ENCODE results near the gene CNTNAP2.

Gene CNTNAP2

DNA sequence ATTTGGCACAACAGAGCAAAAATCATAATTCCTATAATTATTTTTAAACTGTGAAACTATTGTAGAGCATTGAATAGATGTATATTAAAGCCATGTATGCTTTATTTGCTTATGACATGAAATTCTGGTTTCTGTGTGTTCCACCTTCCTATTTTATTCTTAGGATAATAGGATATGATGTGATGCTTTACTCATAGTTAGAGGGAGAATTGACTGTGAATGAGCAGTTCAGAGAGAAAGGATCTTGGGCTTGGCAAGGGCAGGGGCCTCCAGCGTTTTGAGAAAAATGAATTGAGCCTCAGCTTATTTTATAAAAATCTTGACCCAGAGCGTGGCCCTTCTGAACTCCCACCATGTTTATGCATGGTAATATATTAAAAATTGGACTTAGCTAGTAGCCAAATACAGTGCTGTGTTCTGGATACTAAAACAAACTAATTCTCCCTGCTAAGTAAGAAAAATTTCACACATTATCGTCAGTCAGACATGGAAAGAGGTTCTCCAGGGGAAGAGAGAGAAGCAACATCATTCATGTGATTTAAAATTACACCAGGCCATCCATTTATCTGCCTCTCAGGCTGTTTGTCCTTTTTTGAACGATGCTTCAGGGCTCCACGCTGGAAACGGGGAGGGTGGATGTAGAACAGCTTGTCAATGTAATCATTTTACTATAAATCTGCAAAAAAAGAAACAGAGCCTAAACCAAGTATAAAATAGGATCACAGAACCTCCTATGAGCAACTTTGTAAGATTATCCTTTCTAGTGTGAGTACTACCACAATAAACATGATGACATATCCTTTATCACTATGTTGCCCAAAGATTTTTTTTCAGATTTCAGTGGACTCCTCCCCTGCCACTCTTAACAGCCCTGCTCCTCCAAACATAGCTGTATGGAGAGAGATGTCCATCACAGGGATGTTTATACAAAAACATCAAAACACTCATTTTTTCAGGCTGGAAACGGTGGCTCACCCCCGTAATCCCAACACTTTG lies 2215.9 kb downstream of the CNTNAP2 start:
- no peak for DNase-seq (ENCODE audit: low read depth)
- no peak overlapping the region for H3K4me3 ChIP-seq (ENCODE audit: low read depth, low read length)
- TF ChIP-seq, protein P1, sequence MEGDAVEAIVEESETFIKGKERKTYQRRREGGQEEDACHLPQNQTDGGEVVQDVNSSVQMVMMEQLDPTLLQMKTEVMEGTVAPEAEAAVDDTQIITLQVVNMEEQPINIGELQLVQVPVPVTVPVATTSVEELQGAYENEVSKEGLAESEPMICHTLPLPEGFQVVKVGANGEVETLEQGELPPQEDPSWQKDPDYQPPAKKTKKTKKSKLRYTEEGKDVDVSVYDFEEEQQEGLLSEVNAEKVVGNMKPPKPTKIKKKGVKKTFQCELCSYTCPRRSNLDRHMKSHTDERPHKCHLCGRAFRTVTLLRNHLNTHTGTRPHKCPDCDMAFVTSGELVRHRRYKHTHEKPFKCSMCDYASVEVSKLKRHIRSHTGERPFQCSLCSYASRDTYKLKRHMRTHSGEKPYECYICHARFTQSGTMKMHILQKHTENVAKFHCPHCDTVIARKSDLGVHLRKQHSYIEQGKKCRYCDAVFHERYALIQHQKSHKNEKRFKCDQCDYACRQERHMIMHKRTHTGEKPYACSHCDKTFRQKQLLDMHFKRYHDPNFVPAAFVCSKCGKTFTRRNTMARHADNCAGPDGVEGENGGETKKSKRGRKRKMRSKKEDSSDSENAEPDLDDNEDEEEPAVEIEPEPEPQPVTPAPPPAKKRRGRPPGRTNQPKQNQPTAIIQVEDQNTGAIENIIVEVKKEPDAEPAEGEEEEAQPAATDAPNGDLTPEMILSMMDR (conservative IDR thresholded peaks at IDR 0.05; ENCODE audit: low read depth, low read length) = no peak

DNA sequence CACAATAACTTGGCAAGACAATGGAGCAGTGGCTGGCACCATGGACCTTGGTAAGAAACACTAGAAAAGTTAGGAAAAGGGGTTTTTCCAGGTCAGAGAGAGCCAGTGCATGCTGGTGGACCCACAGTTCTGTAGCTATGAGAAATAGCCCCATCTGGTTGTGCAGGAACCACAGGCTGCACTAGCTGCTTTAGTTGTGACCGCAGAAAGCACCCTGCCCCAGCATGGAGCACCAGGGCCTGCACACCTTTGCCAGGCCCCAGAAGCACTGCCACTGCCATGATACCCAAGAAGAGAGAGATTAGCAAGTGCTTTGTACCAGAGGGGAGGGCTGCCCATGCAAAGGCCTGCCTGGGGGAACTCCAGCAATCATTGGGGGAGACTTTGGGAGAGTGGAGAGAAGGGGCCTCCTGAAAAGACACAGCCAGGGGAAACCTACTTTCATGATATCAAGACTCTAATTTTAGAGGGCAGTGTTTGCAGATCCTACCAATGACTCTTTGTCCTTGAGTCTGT lies 2217.9 kb downstream of the CNTNAP2 start:
- TF ChIP-seq, protein P1 (conservative IDR thresholded peaks at IDR 0.05; ENCODE audit: low read depth, low read length) = no peak
- H3K4me3 ChIP-seq (ENCODE audit: low read depth, low read length) = no peak overlapping the region
- DNase-seq (ENCODE audit: low read depth) = no peak

DNA sequence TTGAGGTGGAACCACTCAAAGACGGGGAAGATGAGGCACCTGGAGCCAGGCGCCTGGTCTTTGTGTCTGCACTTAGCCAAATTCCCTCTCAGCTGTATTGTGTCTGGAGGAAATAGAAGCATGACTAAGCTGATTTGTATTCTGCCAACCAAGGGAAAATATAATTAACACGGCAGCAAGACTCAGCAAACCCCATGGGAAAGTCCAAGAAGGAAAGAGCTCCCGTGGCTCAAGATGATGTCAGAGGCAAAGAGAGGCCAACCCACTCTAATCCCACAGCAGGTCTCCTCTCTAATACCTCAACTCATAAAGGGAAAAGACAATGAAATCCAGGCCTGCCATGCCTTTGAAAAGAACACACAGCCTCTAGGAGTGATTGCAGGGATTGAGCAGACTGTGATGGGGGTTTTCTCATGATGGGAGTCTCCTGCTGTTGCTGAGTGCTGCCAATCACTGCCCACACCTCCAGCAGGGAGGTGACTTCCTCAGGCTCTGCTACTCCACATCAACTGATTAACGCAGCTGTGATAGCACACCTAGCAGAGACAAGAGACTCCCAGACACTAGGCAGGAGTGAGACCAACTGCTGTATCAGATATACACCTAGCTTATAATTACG lies 2218.5 kb downstream of the CNTNAP2 start:
- no peak overlapping the region for H3K4me3 ChIP-seq (ENCODE audit: low read depth, low read length)
- TF ChIP-seq, protein P1 (conservative IDR thresholded peaks at IDR 0.05; ENCODE audit: low read depth, low read length) = no peak
- peak; percentile 50 for DNase-seq (ENCODE audit: low read depth)

DNA sequence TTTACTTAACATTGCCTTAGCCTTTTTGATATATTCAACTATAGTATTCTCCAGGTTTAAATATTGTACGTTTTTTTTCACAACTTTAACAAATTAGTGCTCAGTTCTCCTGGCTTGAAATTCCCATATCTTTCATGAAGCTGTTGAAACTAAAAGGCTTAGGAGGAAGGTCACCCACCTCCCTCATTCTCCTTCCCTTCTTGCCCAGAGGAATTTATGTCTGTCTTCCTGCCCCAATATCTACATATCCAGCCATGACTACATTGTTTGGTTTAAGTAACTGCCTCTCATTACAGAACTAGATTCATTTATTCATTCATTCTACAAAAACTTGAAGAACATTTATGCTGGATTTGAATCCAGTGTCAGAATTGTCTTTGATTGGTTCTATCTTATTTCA lies 2219.2 kb downstream of the CNTNAP2 start:
- TF ChIP-seq, protein P1 (conservative IDR thresholded peaks at IDR 0.05; ENCODE audit: low read depth, low read length) = no peak
- DNase-seq (ENCODE audit: low read depth) = no peak
- H3K4me3 ChIP-seq (ENCODE audit: low read depth, low read length) = no peak overlapping the region

- TF ChIP-seq, protein P1 (conservative IDR thresholded peaks at IDR 0.05; ENCODE audit: low read depth, low read length) = no peak
- DNase-seq (ENCODE audit: low read depth) = no peak
- H3K4me3 ChIP-seq (ENCODE audit: low read depth, low read length) = no peak overlapping the region
Observed at GRCh38 chr7:148336411-148336810, 2219.8 kb downstream of the CNTNAP2 start.

DNA sequence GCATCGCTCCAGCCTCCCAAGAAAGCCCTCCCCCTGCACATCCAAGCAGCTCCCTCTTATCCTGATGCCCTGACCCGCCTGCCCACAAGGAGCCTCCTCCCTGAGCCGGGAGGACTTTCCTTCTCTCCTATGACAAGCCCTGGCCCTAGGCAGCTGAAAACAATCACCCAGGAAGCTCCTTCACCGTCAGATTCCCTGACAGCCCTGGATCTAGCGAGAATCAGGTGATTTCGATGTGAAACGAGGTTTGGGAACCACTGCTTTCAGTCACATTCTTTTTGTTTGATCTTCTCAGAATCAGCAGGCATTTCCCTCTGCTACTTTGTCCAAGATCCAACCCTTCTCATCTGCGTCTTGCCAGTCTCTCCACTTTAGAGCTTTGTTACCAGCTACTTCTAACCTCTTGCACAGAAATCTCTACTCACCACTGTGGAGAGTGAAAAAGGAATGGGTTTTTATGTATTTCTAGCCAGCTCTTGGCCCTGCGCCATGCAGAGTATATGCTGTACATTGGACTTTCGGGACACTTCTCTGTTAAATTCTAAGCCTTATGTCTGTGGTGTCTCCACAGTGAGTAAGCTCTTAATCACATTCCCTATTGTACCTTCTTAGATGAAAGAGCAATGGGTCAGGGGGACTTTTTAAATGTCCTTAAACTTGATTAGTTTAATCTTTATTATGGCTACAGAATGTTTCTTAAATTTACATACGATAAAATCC lies 2220.8 kb downstream of the CNTNAP2 start:
- no peak overlapping the region for H3K4me3 ChIP-seq (ENCODE audit: low read depth, low read length)
- TF ChIP-seq, protein P1 (conservative IDR thresholded peaks at IDR 0.05; ENCODE audit: low read depth, low read length) = no peak
- no peak for DNase-seq (ENCODE audit: low read depth)

Measured in choroid plexus epithelial cell (primary cell).